Measurements from ENCODE around the gene RPL19. TPM values are rescaled to one million over a fixed set of nuclear protein-coding genes. Genes with fewer than 3 reads are reported as not detected.

Gene RPL19
- total and polyA plus RNA-seq, 2 experiments from 2014 or later, result 1,594 to 2,627 TPM

DNA sequence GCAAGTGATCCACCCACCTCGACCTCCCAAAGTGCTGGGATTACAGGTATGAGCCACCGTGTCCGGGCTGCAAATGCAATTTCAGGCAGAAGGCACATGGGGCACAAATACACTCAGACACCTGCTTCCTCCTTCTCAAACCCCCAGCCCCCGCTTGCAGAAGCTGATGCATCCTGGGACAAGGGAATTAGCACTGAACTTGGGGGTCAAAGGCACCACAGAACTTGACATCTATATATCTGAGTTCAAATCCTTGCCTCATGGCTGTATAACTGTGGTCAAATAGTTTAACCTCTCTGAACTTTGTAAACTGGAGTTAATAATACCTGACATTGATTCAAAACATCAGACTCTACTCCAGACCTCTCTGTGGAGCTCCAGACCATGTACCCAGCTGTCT lies 30.0 kb upstream of the RPL19 start (continued):
- TF ChIP-seq, protein P1, sequence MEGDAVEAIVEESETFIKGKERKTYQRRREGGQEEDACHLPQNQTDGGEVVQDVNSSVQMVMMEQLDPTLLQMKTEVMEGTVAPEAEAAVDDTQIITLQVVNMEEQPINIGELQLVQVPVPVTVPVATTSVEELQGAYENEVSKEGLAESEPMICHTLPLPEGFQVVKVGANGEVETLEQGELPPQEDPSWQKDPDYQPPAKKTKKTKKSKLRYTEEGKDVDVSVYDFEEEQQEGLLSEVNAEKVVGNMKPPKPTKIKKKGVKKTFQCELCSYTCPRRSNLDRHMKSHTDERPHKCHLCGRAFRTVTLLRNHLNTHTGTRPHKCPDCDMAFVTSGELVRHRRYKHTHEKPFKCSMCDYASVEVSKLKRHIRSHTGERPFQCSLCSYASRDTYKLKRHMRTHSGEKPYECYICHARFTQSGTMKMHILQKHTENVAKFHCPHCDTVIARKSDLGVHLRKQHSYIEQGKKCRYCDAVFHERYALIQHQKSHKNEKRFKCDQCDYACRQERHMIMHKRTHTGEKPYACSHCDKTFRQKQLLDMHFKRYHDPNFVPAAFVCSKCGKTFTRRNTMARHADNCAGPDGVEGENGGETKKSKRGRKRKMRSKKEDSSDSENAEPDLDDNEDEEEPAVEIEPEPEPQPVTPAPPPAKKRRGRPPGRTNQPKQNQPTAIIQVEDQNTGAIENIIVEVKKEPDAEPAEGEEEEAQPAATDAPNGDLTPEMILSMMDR (conservative IDR thresholded peaks at IDR 0.05; ENCODE audit: low read depth in 2 of 2), result no peak
- TF ChIP-seq, protein P2, sequence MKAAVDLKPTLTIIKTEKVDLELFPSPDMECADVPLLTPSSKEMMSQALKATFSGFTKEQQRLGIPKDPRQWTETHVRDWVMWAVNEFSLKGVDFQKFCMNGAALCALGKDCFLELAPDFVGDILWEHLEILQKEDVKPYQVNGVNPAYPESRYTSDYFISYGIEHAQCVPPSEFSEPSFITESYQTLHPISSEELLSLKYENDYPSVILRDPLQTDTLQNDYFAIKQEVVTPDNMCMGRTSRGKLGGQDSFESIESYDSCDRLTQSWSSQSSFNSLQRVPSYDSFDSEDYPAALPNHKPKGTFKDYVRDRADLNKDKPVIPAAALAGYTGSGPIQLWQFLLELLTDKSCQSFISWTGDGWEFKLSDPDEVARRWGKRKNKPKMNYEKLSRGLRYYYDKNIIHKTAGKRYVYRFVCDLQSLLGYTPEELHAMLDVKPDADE (IDR thresholded peaks at IDR 0.05), result no peak
- no peak for TF ChIP-seq EZH2 (IDR thresholded peaks at IDR 0.05; ENCODE audit: low read depth, unreplicated experiment)
- no peak for TF ChIP-seq EZH2phosphoT487 (IDR thresholded peaks at IDR 0.05; ENCODE audit: unreplicated experiment)
- TF ChIP-seq STAT1 (IDR thresholded peaks at IDR 0.05; ENCODE audit: unreplicated experiment), result no peak
- no peak for TF ChIP-seq ZNF331 (CRISPR knock-in tag; IDR thresholded peaks at IDR 0.05; ENCODE audit: low read depth)
- TF ChIP-seq CREB1 (CRISPR knock-in tag; IDR thresholded peaks at IDR 0.05; ENCODE audit: low read depth), result no peak
- no peak for TF ChIP-seq POLR2AphosphoS5 (IDR thresholded peaks at IDR 0.05; ENCODE audit: low read depth)
- TF ChIP-seq, protein P3, sequence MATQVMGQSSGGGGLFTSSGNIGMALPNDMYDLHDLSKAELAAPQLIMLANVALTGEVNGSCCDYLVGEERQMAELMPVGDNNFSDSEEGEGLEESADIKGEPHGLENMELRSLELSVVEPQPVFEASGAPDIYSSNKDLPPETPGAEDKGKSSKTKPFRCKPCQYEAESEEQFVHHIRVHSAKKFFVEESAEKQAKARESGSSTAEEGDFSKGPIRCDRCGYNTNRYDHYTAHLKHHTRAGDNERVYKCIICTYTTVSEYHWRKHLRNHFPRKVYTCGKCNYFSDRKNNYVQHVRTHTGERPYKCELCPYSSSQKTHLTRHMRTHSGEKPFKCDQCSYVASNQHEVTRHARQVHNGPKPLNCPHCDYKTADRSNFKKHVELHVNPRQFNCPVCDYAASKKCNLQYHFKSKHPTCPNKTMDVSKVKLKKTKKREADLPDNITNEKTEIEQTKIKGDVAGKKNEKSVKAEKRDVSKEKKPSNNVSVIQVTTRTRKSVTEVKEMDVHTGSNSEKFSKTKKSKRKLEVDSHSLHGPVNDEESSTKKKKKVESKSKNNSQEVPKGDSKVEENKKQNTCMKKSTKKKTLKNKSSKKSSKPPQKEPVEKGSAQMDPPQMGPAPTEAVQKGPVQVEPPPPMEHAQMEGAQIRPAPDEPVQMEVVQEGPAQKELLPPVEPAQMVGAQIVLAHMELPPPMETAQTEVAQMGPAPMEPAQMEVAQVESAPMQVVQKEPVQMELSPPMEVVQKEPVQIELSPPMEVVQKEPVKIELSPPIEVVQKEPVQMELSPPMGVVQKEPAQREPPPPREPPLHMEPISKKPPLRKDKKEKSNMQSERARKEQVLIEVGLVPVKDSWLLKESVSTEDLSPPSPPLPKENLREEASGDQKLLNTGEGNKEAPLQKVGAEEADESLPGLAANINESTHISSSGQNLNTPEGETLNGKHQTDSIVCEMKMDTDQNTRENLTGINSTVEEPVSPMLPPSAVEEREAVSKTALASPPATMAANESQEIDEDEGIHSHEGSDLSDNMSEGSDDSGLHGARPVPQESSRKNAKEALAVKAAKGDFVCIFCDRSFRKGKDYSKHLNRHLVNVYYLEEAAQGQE (IDR thresholded peaks at IDR 0.05; ENCODE audit: unreplicated experiment), result no peak
- no peak for TF ChIP-seq ZNF114 (CRISPR knock-in tag; IDR thresholded peaks at IDR 0.05)
- TF ChIP-seq NANOG (IDR thresholded peaks at IDR 0.05; ENCODE audit: borderline replicate concordance), result no peak

DNA sequence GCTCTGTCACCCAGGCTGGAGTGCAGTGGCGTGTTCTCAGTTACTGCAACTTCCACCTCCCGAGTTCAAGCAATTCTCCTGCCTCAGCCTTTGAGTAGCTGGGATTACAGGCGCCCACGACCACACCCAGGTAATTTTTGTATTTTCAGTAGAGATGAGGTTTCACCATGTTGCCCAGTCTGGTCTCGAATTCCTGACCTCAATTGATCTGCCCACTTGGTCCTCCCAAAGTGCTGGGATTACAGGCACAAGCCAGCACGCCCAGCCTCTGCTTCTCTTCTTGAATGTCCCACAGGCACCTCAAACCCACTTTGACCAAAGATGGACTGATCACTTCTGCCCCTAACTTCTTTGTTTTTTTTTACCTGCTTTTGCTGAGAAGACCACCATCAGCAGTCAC lies 29.5 kb upstream of the RPL19 start:
- H3K79me2 ChIP-seq (replicated peaks; ENCODE audit: insufficient read depth), result no peaks in the 10 kb centered on the region
- no peak overlapping the region for H3K4me3 Mint-ChIP-seq
- H3K27me3 ChIP-seq (ENCODE audit: insufficient read depth), result peaks cover 26% of the 10 kb centered on the region
- DNase-seq (ENCODE audit: low spot score) (no peak), ATAC-seq (no peak)
- H3K27ac Mint-ChIP-seq, result no peak overlapping the region
- no peaks in the 10 kb centered on the region for H4K20me1 ChIP-seq (replicated peaks; ENCODE audit: insufficient read depth)
- peaks cover 20% of the 10 kb centered on the region for H3K27me3 Mint-ChIP-seq (ENCODE audit: insufficient read depth, low read depth, poor library complexity)
- no peak overlapping the region for H3K4me3 ChIP-seq
- H3K4me1 Mint-ChIP-seq, result peaks cover 32% of the 10 kb centered on the region
- no peak overlapping the region for H2AFZ ChIP-seq
- peaks cover 32% of the 10 kb centered on the region for H3K4me1 ChIP-seq (ENCODE audit: insufficient read depth)
- H3K9me3 Mint-ChIP-seq, result peaks cover 9% of the 10 kb centered on the region; the same call in 2 of the 3 replicates
- H3F3A ChIP-seq (replicated peaks; ENCODE audit: low read depth), result peaks cover 8% of the 10 kb centered on the region
- H3K9me2 ChIP-seq (ENCODE audit: insufficient read depth), result no peaks in the 10 kb centered on the region
- no peaks in the 10 kb centered on the region for H3K36me3 ChIP-seq (ENCODE audit: insufficient read depth)
- H3K36me3 Mint-ChIP-seq (ENCODE audit: low read depth), result peaks cover 10% of the 10 kb centered on the region; the same call in 1 of the 3 replicates
- H3K27ac ChIP-seq (ENCODE audit: low read depth), result no peak overlapping the region
- H3K4me2 ChIP-seq, result no peak overlapping the region
- no peak for TF ChIP-seq EZH2 (IDR thresholded peaks at IDR 0.05; ENCODE audit: low read depth, unreplicated experiment)
- TF ChIP-seq, protein P1 (conservative IDR thresholded peaks at IDR 0.05; ENCODE audit: low read depth in 2 of 2), result no peak
- TF ChIP-seq CREB1 (CRISPR knock-in tag; IDR thresholded peaks at IDR 0.05; ENCODE audit: low read depth), result no peak
- no peak for TF ChIP-seq POLR2AphosphoS5 (IDR thresholded peaks at IDR 0.05; ENCODE audit: low read depth)
- TF ChIP-seq JUNB (IDR thresholded peaks at IDR 0.05; ENCODE audit: unreplicated experiment), result no peak
- TF ChIP-seq STAT1 (IDR thresholded peaks at IDR 0.05; ENCODE audit: unreplicated experiment), result no peak
- no peak for TF ChIP-seq NANOG (IDR thresholded peaks at IDR 0.05; ENCODE audit: borderline replicate concordance)
- TF ChIP-seq, protein P2 (IDR thresholded peaks at IDR 0.05), result no peak
